GM18519 (cell line): ENCODE data around the gene SLC7A10.
"Not testable (repeated sequence)": the region's sequence is repeated elsewhere in the genome, so short reads cannot be mapped to it uniquely, and the experiment has no call there.

ENCODE experiments used
- ATAC-seq: cut with Tn5 transposase; IDR thresholded peaks from one replicate; pipeline ENCODE4 v1.9.1; 2021; ENCODE audit warnings: mild to moderate bottlenecking, moderate library complexity; ENCODE audit not compliant: unreplicated experiment, low FRiP score

SLC7A10 gene

GRCh38 chr19:33189453-33189852 lies 36.2 kb downstream of the SLC7A10 start:
- ATAC-seq = no peak

- ATAC-seq = no peak
These were observed 38.5 kb downstream of the SLC7A10 start for GRCh38 chr19:33187183-33187540.

DNA sequence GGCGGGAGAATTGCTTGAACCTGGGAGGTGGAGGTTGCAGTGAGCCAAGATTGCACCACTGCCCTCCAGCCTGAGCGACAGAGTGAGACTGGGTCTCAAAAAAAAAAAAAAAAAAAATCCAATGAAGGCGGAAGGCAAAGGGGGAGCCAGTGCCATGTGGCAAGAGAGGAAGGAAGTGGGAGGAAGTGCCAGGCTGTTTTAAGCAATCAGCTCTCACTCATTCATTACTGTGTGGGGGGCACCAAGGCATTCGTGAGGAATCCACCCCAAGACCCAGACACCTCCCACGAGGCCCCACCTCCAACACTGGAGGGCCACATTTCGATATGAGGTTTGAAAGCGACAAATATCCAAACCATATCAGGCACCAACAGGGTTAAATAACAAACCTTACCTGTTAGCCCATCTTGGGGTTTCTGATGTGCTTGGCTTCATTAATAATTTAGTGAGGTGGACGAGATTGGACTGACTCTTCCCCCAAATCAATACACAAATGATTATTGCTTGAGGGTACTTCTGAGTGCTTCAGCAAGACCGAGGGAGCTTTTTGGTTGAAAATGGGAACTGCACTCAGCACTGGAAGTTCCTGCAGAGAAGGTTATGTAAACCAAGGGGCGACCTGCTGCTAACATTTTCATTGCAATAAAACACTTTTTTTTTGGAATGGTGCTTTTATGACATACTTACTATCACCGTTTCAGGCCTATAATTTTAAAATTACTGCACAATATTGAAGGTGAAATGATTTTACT lies 39.0 kb downstream of the SLC7A10 start:
- ATAC-seq = no peak

DNA sequence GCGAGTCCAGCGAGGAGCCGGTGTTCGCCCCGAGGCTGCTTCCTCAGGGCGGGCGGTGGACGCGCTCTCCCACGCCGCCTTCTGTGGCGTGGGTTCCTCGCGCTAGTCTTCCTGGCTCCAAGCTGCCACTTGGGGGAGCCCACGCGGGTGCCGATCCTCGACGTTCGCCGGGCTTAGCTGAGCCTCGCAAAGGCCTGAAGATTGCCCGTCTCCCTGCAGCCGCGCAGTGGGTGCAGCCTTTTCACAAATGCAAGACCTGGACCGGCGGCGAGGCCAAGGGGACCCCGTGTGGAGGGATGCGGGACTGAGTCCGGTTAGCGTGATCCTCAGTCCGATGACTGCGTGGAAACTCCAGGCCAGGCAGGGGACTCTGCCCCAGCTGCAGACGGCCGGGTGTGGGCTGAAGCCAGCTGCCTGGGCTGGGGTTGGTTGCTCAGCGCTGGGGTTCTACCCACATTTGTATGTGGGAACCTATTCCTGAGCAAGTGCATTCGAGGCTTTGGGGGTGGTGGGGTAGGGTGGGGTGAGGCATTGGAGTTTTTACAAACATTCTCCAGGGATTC lies 48.2 kb downstream of the SLC7A10 start:
- ATAC-seq = peak; percentile 15

- peak; percentile 71 for ATAC-seq
These were observed 48.8 kb downstream of the SLC7A10 start for GRCh38 chr19:33176670-33177416.

- no peak for ATAC-seq
These were observed 49.6 kb downstream of the SLC7A10 start for GRCh38 chr19:33175886-33176669.

GRCh38 chr19:33175156-33175782 lies 50.4 kb downstream of the SLC7A10 start:
- no peak for ATAC-seq

GRCh38 chr19:33174186-33174585 lies 51.5 kb downstream of the SLC7A10 start:
- ATAC-seq = no peak

DNA sequence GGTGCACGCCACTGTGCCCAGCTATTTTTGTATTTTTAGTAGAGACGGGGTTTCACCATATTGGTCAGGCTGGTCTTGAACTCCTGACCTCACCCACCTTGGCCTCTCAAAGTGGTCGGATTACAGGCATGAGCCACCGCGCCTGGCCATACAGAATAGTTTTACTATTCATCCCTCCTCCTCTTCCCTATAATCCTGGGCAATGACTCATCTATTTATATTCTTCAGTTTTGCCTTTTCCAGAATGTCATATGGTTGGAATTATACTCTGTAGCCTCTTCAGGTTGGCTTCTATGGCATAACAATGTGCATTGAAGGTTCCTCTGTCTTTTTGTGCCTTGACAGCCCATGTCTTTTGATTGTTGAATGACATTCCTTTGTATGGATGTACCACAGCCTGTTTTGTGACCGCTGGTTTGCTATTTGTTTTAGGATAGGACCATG lies 53.7 kb downstream of the SLC7A10 start:
- no peak for ATAC-seq

DNA sequence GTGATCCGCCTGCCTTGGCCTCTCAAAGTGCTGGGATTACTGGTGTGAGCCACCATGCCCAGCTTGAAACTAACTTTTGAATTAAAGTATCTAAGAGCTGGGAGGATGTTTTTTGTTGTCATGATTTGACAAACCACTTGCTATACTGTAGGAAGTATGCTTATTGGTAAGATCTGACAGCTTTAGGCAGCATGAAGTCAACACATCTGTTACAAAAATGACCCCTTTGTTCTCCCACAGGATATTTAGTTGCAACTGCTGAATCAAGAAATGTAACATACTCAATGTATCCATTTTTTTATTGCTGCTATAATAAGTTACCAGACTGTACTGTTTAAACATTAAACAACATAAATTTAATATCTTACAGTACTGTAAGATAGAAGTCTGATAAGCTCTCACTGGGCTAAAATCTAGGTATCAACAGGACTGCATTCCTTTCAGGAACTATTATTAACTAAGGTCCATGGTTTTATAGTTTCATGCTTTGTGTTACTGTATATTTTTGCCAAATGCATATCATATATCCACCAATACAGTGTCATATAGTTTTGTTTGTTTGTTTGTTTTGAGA lies 54.3 kb downstream of the SLC7A10 start:
- ATAC-seq = no peak

DNA sequence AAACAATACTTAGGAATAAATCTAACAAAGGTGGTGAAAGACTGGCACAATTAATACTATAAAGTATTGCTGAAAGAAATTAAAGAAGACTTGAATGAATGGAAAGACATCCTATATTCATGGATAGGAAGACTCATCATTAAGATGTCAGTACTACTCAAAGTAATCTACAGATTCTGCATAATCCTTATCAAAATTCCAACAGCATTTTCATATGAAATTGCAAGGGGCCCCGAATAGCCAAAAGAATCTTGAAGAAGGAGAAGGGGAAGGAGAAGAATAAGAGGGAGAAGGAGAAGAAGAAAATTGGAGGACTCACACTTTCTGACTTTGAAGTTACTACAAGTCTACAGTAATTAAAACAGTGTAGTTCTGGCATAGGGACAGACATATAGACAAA lies 57.1 kb downstream of the SLC7A10 start:
- ATAC-seq = no peak

DNA sequence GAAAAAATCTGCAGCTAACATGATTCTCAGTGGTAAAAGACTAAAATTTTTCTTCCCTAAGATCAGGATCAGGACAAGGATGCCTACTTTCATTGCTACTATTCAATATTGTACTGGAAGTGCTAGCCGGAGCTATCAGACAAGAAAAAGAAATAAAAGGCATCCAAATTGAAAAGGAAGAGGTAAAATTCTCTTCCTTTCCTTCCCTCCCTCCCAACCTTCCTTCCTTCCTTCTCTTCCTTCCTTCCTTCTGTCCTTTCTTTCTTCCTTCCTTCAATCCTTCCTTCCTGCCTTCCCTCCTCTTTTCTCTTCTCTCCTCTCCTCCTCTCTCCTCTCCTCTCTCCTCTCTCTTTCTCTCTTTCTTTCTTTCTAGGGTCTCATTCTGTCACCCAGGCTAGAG lies 58.2 kb downstream of the SLC7A10 start:
- ATAC-seq = no peak

DNA sequence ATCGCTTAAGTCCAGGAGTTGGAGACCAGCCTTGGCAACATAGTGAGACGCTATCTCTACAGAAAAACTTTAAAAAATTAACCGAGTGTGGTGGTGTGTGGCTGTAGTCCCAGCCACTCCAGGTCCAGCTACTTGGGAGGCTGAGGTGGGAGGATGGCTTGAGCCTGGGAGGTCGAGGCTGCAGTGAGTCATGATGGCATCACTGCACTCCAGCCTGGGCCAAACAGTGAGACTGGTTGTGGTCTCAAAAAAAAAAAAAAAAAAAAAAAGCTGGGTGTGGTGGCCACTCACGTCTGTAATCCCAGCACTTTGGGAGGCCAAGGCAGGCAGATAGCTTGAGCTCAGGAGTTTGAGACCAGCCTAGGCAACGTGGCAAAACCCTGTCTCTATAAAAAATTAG lies 59.6 kb downstream of the SLC7A10 start:
- not testable (repeated sequence) for ATAC-seq

DNA sequence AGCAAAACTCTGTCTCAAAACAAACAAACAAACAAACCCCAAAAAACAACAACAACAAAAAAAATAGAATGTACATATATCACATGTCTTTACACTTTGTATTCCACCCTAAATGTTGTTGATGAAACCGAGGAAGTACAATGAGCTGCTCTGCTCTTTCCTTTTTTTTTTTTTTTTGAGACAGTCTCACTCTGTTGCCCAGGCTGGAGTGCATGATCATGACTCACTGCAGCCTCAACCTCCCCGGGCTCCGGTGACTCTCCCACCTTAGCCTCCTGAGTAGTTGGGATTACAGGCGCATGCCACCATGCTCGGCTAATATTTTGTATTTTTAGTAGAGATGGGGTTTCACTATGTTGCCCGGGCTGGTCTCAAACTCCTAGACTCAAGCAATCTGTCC lies 62.2 kb downstream of the SLC7A10 start:
- no peak for ATAC-seq

DNA sequence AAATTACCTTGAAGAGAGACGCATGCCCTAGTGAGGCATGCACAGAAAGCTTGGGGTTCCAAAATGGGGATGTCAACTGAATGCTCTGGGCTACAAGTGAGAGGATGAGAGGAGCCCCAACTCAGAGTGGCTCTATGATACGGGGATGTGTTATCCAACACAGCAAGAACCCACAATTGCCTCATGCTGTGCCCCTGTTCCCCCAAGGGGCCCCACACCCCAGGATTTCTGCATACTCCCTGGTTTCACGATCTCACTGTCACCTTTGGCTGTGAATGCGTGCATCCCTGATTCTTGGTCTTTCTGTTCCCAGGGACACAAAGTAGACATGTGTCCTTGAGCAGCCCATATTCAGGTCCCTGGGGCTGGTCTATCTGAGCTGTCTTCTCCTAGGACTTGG lies 64.4 kb downstream of the SLC7A10 start:
- ATAC-seq = no peak

DNA sequence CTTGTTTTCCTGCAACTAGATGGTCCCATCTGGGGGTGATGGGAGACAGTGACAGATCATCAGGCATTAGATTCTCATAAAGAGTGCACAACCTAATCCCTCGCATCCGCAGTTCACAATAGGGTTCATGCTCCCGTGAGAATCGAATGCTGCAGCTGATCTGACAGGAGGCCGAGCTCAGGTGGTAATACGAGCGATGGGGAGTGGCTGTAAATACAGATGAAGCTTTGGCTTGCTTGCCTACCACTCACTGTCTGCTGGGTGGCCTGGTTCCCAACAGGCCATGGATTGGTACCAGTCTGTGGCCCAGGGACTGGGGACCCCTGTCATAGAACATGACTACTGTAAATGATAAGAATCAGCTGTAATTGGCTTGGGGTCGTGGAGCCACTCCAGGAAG lies 65.8 kb downstream of the SLC7A10 start:
- ATAC-seq = no peak

DNA sequence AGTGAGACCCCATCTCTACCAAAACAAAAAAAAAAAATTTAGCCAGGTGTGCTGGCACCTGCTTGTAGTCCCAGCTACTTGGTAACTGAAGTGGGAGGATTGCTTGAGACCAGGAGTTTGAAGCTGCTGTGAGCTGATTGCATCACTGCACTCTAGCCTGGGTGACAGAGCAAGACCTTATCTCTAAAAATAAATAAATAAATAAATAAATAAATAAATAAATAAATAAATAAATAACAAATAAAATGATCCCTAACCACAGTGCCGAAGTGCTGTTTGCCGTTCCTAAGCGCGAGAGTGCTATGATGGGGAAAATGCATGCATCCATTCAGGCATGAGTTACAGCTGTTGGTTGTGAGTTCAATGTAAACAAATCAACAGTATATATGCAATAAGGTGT lies 66.5 kb downstream of the SLC7A10 start:
- no peak for ATAC-seq
